ENCODE results near the gene ULK1.
"Not testable (repeated sequence)": the region's sequence is repeated elsewhere in the genome, so short reads cannot be mapped to it uniquely, and the experiment has no call there.

DNA sequence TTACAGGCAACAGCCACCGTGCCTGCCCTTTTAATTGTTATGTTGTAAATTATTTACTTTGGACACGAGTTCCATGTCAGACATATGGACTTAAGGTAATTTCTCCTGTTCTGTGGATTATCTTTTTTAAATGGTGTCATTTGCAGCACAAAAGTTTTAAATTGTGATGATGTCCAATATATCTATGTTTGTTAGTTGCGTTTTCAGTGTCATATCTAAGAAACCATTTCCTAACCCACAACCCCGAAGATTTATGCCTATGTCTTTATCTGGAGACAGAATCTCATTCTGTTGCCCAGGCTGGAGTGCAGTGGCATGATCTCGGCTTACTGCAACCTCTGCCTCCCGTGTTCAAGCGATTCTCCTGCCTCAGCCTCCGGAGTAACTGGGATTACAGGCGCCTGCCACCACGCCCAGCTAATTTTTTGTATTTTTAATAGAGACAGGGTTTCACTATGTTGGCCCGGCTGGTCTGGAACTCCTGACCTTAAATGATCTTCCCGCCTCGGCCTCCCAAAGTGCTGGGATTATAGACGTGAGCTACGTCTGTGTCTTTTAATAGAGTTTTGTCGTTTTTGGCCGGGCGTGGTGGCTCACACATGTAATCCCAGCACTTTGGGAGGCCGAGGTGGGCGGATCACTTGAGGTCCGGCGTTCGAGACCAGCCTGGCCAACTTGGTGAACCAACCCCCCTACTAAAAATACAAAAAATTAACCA lies 54.5 kb downstream of the ULK1 start:
- TF ChIP-seq POLR2A (IDR thresholded peaks at IDR 0.05) = not testable (repeated sequence)
- TF ChIP-seq, protein P1, sequence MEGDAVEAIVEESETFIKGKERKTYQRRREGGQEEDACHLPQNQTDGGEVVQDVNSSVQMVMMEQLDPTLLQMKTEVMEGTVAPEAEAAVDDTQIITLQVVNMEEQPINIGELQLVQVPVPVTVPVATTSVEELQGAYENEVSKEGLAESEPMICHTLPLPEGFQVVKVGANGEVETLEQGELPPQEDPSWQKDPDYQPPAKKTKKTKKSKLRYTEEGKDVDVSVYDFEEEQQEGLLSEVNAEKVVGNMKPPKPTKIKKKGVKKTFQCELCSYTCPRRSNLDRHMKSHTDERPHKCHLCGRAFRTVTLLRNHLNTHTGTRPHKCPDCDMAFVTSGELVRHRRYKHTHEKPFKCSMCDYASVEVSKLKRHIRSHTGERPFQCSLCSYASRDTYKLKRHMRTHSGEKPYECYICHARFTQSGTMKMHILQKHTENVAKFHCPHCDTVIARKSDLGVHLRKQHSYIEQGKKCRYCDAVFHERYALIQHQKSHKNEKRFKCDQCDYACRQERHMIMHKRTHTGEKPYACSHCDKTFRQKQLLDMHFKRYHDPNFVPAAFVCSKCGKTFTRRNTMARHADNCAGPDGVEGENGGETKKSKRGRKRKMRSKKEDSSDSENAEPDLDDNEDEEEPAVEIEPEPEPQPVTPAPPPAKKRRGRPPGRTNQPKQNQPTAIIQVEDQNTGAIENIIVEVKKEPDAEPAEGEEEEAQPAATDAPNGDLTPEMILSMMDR (IDR thresholded peaks at IDR 0.05) = not testable (repeated sequence)

All from adrenal gland (tissue), 5 donors.